NCI-H1092 (cell line): ENCODE data around the gene CYP3A4.
"Not testable (repeated sequence)": the region's sequence is repeated elsewhere in the genome, so short reads cannot be mapped to it uniquely, and the experiment has no call there.

ENCODE experiments used
- DNase-seq: peaks from one replicate; lab custom pipeline; 2025; lab: John Stamatoyannopoulos, UW

Gene CYP3A4

GRCh38 chr7:99723201-99723600 lies 60.8 kb downstream of the CYP3A4 start:
- DNase-seq: not testable (repeated sequence)

- no peak for DNase-seq
These were observed 63.0 kb downstream of the CYP3A4 start for GRCh38 chr7:99720800-99721595.

GRCh38 chr7:99719996-99720769 lies 63.8 kb downstream of the CYP3A4 start:
- no peak for DNase-seq

- no peak for DNase-seq
These were observed 69.9 kb downstream of the CYP3A4 start for GRCh38 chr7:99713995-99714570.

- no peak for DNase-seq
These were observed 74.0 kb downstream of the CYP3A4 start for GRCh38 chr7:99709838-99710578.

GRCh38 chr7:99709260-99709659 lies 74.7 kb downstream of the CYP3A4 start:
- no peak for DNase-seq

- no peak for DNase-seq
These were observed 76.9 kb downstream of the CYP3A4 start for GRCh38 chr7:99707096-99707495.
